SKM-1 (cell line): ENCODE measurements around the gene PRORP.
"Not testable (repeated sequence)": the region's sequence is repeated elsewhere in the genome, so short reads cannot be mapped to it uniquely, and the experiment has no call there.

Source experiments
- DNase-seq: peaks from one replicate; lab custom pipeline; 2025; ENCODE audit not compliant: unreplicated experiment; lab: John Stamatoyannopoulos, UW

The PRORP gene

DNA sequence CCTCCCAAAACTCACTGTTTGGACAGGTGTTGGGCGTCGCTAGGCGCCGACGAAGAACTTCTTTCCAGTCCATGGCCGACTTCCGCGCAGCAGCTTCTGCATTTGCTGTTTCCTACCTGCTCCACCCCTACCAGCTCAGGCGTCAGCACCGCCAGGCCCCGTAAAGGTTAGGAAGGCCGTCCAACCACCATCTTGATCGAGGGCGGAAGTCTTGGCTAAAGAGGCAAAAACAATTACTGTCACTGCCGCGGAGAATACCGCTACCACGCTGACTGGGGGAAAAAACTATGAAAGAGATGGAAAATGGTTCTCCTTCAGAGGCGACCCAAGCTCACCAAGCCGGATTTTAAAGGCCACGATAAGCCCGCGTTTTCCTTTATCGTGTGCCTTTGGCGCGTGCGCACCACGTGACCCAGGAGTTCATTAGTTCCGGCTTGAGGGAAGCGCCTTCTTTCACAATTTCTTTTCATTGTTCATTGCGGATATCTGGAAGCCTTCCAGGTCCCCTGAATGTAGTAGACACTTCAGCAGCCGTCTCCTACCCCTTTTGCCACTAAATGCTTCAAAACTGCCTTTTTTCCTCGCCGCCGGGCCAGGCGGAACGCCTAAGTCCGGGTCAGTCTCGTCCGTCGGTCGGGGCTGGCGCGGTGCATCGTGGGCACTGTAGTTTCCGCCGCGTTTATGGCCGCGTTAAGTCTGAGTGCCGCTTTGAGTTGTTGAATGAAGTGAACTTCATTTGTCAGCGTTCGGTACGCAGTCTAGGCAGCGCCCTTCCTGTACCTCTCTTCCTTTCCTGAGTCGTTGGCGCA lies at the start of gene PRORP, which contains the start of gene PPP2R3C:
PRORP (plus strand) TSS at position 666 of the 809 bp plus-strand sequence. CDS start 694 bp downstream, outside the sequence.
PPP2R3C (minus strand) TSS at position 104 of the 809 bp plus-strand sequence; CDS start at position 73, 31 bp downstream.
- peak; percentile 34 for DNase-seq

DNA sequence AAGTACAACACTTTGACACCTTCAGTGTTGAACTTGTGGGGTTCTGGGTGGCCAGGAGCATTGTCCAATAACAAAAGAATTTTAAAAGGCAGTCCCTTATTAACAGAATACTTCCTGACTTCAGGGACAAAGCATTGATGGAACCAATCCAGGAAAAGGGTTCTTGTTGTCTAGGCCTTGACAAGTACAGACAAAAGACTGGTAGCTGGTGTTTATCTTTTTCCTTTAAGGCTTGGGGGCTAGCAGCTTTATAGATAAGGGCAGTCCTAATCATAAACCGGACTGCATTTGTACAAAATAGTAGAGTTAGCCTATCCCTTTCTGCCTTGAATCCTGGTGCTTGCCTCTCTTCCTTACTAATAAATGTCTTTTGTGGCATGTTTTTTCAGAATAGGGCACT lies 48.9 kb upstream of the PRORP start:
- no peak for DNase-seq

DNA sequence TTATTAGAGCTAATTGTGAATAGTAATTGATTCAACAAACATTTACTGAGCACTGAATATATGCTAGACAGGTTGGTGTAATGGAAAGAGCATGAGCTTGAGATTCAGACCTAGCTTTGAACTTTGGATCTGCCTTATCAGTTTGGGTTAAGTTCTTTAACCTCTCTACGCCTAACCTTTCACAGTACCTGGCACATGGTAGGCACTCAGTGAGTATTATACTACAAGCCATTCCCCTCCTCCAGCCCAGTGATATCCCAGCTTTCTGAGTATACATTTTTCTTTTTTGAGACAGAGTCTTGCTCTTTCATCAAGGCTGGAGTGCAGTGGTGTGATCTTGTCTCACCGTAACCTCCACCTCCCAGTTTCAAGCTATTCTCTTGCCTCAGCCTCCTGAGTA lies 44.3 kb upstream of the PRORP start:
- DNase-seq: no peak

DNA sequence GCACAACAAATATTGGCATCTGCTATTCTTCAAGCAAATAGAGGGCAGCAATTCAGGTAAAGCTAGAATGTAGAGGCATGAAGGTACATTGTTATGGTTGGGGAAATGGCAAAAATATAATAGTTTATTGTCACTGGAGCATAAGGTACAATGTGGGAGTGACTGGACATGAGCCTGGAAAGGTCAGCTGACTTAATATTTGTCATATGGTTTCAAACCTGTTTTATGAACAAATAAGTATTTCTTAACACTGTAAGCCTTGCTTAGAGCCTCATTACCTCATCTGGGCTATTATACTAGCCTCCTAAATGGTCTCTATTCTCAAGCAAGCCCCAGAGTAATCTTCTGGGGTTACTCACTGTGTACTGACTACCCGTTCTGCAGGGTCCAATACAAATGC lies 42.6 kb upstream of the PRORP start:
- no peak for DNase-seq

DNA sequence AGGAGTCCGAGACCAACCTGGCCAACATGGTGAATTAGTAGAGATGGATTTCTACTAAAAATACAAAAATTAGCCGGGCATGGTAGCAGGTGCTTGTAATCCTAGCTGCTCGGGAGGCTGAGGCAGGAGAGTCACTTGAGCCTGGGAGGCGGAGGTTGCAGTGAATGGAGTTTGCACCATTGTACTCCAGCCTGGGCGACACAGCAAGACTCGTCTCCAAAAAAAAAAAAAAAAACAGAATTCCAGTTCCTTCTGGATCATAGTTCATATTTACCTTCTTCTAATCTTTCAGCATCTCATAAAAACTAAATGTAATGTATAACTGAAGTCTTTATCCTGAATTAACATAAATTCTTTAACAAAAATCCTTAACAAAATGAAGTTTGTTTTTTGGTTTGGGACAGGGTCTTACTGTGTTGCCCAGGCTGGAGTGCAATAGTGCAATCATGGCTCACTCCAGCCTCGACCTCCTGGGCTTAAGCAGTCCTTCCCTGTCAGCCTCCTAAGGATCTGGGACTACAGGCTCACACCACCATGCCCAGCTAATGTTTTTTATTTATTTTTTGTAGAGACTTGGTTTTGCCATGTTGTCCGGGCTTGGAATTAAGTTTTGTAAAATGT lies 38.7 kb upstream of the PRORP start:
- no peak for DNase-seq

DNA sequence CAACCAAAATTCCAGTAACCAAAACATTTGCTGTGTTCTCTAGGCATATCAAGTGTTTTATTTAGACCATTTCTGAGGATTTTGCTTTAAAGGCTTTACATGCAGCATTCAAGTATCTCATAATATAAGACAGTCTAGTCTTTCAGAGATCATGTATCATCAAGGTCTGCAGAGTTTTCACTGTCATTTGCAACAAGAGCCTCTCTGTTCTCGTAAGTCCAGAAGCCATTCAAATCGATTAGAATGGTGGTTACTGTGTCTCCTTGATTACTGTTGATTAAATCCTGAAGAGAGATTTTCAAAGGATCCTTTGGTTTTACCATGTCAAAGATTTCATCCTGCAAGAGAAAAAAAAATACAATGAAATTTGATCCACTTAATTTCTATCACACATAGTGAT lies 36.9 kb upstream of the PRORP start:
- DNase-seq: no peak

DNA sequence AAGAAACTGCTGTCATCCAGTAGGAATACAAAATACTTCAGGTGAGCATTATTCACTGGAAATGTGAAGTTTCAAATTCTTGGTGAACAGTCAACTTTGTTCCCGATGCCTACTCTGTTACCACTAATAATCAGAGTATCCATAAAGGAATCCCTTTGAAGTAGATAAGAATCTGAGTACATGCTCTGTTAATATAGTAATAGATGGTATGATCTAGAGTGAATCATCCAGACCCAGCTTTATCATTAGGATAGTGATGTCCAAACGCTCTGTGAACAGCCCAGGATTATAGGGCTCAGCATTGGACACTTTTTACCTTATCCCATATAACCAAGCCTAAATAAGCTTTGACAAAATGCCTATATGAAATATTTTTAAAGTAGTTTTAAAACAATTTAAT lies 33.8 kb upstream of the PRORP start:
- DNase-seq: no peak

DNA sequence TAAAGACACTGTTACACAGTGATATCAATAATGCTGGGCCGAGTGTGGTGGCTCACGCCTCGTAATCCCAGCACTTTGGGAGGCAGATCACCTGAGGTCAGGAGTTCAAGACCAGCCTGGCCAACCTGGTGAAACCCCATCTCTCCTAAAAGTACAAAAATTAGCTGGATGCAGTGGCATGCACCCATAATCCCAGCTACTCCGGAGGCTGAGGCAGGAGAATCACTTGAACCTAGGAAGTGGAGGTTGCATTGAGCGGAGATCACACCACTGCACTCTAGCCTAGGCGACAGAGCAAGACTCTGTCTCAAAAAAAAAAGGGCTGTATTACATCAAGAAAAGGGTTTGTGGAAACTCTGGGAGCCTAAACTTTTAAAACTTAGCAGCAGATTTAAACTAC lies 27.7 kb upstream of the PRORP start:
- DNase-seq: not testable (repeated sequence)

DNA sequence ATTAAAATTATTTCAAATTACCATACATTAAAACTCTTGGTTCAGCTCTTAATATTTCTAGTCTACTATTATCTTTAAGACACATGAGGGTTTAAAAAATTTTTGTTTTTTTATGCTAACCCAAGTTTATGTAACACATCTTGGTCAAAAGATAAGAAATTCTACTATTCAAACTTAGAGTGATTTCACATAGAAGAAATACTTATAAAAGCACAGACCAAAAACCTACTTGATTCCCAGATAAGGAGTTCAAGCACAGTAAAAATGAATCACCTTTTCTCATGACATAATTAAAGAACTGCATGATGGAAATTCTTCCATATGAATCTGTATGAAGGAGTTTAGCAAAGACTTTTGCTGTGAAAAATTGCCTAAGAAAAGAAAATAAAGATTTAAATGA lies 14.5 kb upstream of the PRORP start:
- no peak for DNase-seq

DNA sequence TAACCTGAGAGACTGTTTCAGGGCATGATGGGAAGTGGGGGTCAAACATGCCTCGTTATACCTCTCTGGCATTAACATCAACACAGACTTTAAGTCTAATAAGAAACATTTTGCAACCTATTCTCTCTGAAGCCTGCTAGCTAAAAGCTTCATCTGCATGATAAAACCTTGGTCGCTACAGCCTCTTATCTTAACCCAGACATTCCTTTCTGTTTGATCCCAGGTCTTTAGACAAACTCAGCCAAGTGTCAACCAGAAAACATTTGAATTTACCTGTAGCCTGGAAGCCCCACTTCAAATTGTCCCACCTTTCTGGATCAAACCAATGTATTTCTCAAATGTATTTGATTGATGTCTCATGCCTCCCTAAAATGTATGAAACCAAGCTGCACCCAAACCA lies 9.7 kb upstream of the PRORP start:
- DNase-seq: no peak

DNA sequence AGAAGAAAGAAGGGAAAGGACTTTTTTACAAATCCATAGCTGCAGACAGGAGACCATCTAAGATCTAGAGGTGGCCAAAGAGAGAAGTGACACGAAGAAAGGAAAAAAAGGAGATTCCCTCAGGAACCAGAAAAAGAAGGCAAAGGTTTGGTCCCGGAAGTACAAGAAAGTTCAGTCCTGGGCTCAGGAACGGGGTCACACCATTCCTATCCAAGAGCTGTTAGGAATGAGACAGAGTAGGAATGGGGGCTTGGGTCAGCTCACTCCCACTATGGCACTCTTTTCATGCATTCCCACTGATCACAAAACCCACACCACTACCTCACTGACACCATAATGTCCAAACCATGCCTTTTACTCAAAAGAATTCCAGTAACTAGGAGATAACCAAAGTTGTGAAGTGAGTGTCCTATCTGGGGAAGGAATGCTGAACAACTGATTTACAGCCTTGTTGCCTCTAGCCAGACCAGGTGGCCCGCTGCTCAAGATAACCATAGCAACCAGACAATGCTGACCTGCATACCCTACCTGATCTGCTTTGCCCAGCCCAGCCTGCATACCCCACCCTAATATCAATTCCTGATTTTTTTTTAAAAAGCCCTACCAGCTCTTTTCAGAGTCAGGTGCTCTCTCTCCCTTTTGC lies 8.9 kb upstream of the PRORP start:
- no peak for DNase-seq

DNA sequence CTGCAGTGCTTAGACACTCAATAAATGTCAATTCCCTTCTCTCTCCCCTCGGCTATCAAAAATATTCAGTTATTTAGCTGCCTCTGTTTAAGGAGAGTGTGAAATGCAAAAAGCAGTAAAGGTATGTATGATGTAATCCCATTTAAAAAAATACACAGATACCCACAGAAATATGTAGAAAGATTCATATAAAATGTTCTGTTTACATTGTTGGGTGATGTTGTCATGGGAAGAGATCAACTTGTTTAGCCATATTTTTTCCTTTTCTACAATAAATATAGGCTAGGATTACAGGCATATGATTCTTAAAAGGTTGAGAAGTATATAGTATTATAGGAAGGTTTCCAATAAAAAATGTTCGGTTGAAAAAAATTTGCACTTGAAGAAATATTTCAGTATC lies 8.3 kb upstream of the PRORP start:
- no peak for DNase-seq

DNA sequence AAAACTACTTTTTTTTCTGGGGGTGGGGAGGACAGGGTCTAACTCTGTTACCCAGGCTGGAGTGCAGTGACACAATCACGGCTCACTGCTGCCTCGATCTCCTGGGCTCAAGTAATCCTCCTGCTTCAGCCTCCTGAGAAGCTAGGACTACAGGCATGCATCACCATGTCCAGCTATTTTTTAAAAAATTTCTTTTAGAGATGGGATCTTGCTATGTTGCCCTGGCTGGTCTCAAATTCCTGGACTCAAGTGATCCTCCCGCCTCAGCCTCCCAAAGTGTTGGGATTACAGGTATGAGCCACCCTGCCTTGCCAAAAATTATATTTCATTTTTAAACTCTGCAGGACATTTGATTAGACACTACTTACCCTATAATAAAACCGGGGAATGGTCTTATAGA lies 6.1 kb upstream of the PRORP start:
- no peak for DNase-seq

DNA sequence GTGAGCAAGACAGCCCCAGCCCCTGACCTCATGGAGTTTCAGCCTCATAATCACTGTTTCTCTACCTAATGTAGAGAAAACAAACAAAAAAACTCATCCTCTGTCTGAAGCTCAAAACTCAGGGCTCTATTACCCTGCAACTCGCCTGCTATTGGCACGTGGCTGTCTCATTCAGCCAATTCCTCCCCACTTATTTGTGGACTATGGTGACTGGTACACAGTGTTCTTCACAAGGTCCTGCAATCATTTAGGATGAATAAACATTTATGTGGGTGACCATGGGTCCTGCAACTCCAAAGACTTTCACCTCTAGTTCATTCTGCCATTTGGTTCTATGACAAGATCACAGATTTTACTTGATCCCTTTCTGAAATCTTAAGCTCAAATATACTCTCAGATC lies 5.2 kb upstream of the PRORP start:
- no peak for DNase-seq

DNA sequence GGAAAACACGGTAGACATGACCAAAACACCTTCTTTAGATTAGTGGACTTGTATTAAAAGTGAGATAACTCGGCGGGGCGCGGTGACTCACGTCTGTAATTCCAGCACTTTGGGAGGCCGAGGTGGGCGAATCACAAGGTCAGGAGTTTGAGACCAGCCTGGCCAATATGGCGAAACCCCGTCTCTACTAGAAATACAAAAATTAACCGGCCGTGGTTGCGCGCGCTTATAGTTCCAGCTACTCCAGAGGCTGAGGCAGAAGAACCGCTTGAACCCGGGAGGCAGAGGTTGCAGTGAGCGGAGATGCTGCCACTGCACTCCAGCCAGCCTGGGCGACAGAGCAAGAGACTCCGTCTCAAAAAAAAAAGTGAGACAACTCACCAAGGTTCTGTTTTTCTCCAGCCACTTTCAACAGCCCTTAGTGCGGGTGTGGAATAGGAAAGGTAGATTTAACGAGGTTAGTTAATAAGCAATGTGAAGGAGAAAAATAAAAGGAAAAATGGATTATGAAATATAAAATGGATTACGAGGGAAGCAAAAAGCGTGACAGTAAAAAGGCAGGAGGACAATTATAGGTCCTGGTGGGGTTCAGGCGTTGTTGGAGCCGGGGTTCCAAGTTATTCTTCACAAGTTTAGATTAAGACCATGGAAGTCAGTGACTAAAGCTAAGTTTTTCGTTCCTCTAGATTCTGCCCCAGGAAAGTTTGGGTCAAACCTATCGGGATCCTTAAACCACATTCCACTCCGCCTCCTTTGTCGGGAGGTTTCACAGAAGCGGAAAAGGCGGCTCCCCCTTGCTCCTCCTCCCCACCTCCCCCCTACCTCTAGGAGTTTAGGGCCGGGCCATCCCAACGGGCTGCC lies 1.1 kb upstream of the PRORP start:
- DNase-seq: no peak

DNA sequence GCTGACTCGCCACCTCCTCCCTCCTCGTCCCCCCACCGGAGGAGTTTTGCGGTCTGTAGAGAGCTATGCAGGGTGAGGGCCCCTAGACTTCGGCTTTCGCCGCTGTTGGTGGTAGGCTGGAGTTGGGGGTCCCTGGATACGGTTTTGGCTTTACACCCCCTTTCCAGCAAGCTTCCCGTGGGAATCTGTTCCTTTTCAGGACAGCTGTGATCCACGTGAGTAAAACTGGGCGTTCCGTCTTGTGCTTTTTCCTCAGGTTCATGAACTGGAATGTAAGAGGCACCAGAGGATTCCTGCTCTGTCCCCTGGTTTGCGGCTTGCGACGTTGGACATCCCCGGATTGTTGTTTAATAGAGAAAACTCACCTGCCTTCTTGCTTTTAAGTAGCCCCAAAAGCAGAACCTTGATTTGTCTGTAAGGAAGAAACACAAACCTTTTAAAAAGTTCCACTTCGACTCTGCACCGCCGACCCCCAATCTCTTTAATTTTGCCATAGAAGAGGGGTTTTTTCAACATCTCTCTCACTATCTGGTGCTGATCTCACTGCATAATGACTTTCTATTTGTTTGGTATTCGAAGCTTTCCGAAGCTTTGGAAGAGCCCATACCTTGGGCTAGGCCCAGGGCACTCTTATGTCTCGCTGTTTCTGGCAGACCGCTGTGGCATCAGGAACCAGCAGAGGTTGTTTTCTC lies 490 bp downstream of the PRORP start:
- no peak for DNase-seq

DNA sequence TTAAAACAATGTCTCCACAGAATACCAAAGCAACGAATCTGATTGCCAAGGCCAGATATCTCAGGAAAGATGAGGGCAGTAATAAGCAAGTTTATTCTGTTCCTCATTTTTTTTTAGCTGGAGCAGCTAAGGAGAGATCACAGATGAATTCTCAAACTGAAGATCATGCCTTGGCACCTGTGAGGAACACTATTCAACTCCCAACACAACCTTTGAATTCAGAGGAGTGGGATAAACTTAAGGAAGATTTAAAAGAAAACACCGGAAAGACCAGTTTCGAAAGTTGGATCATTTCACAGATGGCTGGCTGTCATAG lies 994 bp downstream of the PRORP start:
- DNase-seq: no peak

DNA sequence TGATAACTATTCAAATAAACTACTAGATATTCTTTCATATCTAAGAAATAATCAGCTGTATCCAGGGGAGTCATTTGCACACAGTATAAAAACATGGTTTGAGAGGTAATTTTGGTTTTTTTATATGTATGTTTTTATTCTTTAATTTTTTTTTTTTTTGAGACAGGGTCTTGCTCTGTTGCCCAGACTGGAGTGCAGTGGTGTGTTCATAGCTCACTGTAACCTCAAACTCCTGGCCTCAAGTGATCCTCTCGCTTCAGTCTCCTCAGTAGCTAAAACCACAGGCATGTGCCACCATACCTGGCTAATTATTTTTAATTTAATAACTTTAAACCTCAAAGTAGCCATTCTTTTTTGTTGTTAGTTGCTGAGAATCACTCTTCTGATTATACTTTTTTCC lies 1.8 kb downstream of the PRORP start:
- no peak for DNase-seq

DNA sequence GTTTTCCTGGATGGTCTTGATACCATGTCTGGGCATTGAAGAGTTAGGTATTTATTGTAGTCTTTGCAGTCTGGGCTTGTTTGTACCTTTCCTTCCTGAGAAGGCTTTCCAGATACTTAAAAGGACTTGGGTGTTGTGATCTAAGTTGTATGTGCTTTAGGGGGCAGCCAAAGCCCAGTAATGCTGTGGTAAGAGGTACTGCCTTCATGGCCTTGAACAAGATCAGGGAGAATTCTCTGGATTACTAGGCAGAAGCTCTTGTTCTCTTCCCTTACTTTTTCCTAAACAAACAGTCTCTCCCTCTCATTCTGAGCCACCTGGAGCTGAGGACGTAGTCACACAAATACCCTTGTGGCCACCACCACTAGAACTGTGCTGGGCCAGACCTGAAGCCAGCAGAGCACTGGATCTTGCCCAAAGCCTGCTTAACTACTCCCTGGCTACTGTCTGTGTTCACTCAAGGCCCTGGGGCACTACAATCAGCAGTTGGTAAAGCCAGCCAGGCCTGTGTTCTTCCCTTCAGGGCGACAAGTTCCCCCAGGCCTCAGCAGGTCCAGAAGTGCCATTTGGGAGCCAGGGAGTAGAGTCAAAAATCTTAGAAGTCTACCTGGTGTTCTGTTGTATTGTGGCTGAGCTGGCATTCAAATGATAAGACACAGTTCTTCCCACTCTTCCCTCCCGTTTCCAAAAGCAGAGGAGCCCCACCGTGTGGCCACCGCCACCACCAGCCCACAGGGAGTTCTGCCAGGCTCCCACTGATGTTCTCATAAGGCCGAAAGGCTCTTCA lies 11.4 kb downstream of the PRORP start:
- DNase-seq: no peak
